ENCODE measurements around the gene STOML1. TPM values are rescaled to one million over a fixed set of nuclear protein-coding genes. Genes with fewer than 3 reads are reported as not detected.

STOML1 gene
- total and polyA plus RNA-seq, 2 donors from 2014 or later, result 15.0 to 22.2 TPM

- no peak overlapping the region for H3K4me3 ChIP-seq (ENCODE audit: low read length in 3 of 3)
- TF ChIP-seq, protein P1, sequence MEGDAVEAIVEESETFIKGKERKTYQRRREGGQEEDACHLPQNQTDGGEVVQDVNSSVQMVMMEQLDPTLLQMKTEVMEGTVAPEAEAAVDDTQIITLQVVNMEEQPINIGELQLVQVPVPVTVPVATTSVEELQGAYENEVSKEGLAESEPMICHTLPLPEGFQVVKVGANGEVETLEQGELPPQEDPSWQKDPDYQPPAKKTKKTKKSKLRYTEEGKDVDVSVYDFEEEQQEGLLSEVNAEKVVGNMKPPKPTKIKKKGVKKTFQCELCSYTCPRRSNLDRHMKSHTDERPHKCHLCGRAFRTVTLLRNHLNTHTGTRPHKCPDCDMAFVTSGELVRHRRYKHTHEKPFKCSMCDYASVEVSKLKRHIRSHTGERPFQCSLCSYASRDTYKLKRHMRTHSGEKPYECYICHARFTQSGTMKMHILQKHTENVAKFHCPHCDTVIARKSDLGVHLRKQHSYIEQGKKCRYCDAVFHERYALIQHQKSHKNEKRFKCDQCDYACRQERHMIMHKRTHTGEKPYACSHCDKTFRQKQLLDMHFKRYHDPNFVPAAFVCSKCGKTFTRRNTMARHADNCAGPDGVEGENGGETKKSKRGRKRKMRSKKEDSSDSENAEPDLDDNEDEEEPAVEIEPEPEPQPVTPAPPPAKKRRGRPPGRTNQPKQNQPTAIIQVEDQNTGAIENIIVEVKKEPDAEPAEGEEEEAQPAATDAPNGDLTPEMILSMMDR (IDR thresholded peaks at IDR 0.05; ENCODE audit: borderline replicate concordance, extremely low read depth, insufficient read depth), result no peak
- peaks cover 2 to 41% (median 19%) of the 10 kb centered on the region in 3 donors for H3K36me3 ChIP-seq (ENCODE audit: control insufficient read depth in 2 of 3, insufficient read depth in 3 of 3, low read length in 3 of 3)
- H3K9ac ChIP-seq (ENCODE audit: low read length in 3 of 3), result no peak overlapping the region
- intact Hi-C loops (cut with DNase I), result no loop called here
- FAIRE-seq (no peak), DNase-seq (no peak)
- no peaks in the 10 kb centered on the region for H3K27me3 ChIP-seq (ENCODE audit: control insufficient read depth, insufficient read depth, low read length)
- no peaks in the 10 kb centered on the region for H3K9me3 ChIP-seq (ENCODE audit: control insufficient read depth in 2 of 3, insufficient read depth in 1 of 3, low read length in 3 of 3)
- H3K4me1 ChIP-seq (ENCODE audit: control insufficient read depth in 2 of 3, insufficient read depth in 2 of 3, low read depth in 1 of 3, low read length in 3 of 3), result peaks cover 0 to 9% (median 0%) of the 10 kb centered on the region in 3 donors
- H3K27ac ChIP-seq (ENCODE audit: low read depth in 2 of 2, low read length in 2 of 2), result no peak overlapping the region
Observed at GRCh38 chr15:74028646-74029045, 36.6 kb upstream of the STOML1 start.

DNA sequence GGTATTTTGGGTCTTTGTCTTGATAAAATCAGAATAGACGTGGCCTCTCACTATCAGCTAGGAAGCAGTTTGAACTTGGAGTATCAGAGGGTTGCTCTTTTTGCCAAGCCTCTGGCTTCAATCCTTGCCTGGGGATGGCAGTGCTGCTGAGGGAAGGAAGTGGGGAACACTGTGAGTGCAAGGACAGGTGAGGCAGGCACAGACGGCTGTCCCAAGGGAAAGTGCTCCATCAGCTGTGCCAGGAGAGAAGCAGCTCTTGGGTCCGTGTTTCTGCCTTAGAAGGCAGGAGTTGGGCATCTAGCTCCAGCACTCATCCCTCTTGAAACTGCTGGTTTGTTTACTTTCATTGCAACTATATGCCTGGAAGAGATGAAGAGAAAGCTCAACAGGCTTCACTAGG, 35.6 kb upstream of the STOML1 start:
- FAIRE-seq (no peak), DNase-seq (no peak)
- Histone ChIP-seq H3K4me3 (ENCODE audit: low read length in 3 of 3) (no peak overlapping the region), H3K9ac (ENCODE audit: low read length in 3 of 3) (no peak overlapping the region), H3K27me3 (ENCODE audit: control insufficient read depth, insufficient read depth, low read length) (no peaks in the 10 kb centered on the region), H3K9me3 (ENCODE audit: control insufficient read depth in 2 of 3, insufficient read depth in 1 of 3, low read length in 3 of 3) (no peaks in the 10 kb centered on the region), H3K27ac (ENCODE audit: low read depth in 2 of 2, low read length in 2 of 2) (no peak overlapping the region), H3K4me1 (ENCODE audit: control insufficient read depth in 2 of 3, insufficient read depth in 2 of 3, low read depth in 1 of 3, low read length in 3 of 3) (peaks cover 0 to 9% (median 0%) of the 10 kb centered on the region in 3 donors), H3K36me3 (ENCODE audit: control insufficient read depth in 2 of 3, insufficient read depth in 3 of 3, low read length in 3 of 3) (peaks cover 2 to 51% (median 19%) of the 10 kb centered on the region in 3 donors)
- TF ChIP-seq, protein P1 (IDR thresholded peaks at IDR 0.05; ENCODE audit: borderline replicate concordance, extremely low read depth, insufficient read depth), result no peak
- intact Hi-C loops (cut with DNase I), result no loop called here

- TF ChIP-seq, protein P1 (IDR thresholded peaks at IDR 0.05; ENCODE audit: borderline replicate concordance, extremely low read depth, insufficient read depth), result no peak
- intact Hi-C loops (cut with DNase I), result no loop called here
- FAIRE-seq, result no peak
- Histone ChIP-seq H3K27me3 (ENCODE audit: control insufficient read depth, insufficient read depth, low read length) (no peaks in the 10 kb centered on the region), H3K4me3 (ENCODE audit: low read length in 3 of 3) (no peak overlapping the region), H3K9me3 (ENCODE audit: control insufficient read depth in 2 of 3, insufficient read depth in 1 of 3, low read length in 3 of 3) (no peaks in the 10 kb centered on the region), H3K27ac (ENCODE audit: low read depth in 2 of 2, low read length in 2 of 2) (no peak overlapping the region), H3K36me3 (ENCODE audit: control insufficient read depth in 2 of 3, insufficient read depth in 3 of 3, low read length in 3 of 3) (peaks cover 2 to 46% (median 19%) of the 10 kb centered on the region in 3 donors), H3K9ac (ENCODE audit: low read length in 3 of 3) (no peak overlapping the region), H3K4me1 (ENCODE audit: control insufficient read depth in 2 of 3, insufficient read depth in 2 of 3, low read depth in 1 of 3, low read length in 3 of 3) (peaks cover 0 to 9% (median 0%) of the 10 kb centered on the region in 3 donors)
- no peak for DNase-seq
Observed at GRCh38 chr15:74025436-74025835, 33.3 kb upstream of the STOML1 start.

DNA sequence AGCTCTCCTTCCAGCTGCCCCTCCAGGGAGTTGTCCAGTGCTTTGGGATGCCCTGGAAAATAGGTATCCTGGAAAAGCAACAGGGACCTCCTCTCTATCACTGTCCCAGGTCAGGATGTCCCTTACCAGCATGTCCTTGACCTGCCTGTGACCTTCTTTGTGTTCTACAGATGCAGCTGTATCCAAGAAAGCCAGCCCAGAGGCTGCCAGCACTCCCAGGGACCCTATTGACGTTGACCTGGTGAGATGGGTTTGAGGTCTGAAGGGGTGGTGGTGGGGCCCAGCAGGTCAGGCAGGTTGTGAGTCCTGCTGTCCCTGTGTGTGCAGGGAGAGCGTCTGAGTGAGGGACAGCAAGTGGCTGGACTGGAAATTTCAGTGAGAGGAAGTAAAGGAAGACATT, 32.6 kb upstream of the STOML1 start:
- DNase-seq (no peak), FAIRE-seq (no peak)
- Histone ChIP-seq H3K36me3 (ENCODE audit: control insufficient read depth in 2 of 3, insufficient read depth in 3 of 3, low read length in 3 of 3) (peaks cover 2 to 46% (median 19%) of the 10 kb centered on the region in 3 donors), H3K4me3 (ENCODE audit: low read length in 3 of 3) (no peak overlapping the region), H3K9ac (ENCODE audit: low read length in 3 of 3) (no peak overlapping the region), H3K27me3 (ENCODE audit: control insufficient read depth, insufficient read depth, low read length) (no peaks in the 10 kb centered on the region), H3K4me1 (ENCODE audit: control insufficient read depth in 2 of 3, insufficient read depth in 2 of 3, low read depth in 1 of 3, low read length in 3 of 3) (peaks cover 0 to 9% (median 0%) of the 10 kb centered on the region in 3 donors), H3K9me3 (ENCODE audit: control insufficient read depth in 2 of 3, insufficient read depth in 1 of 3, low read length in 3 of 3) (no peaks in the 10 kb centered on the region), H3K27ac (ENCODE audit: low read depth in 2 of 2, low read length in 2 of 2) (no peak overlapping the region)
- intact Hi-C loops (cut with DNase I), result no loop called here
- TF ChIP-seq, protein P1 (IDR thresholded peaks at IDR 0.05; ENCODE audit: borderline replicate concordance, extremely low read depth, insufficient read depth), result no peak

All from kidney (tissue), 14 donors.